ENCODE measurements around the gene GSTM5. TPM values are rescaled to one million over a fixed set of nuclear protein-coding genes. Genes with fewer than 3 reads are reported as not detected.
A peak's percentile ranks its signal among the peaks of the same experiment; 100 is the strongest.

GSTM5 gene
- total RNA-seq, 1 donor from 2014 or later = not detected

DNA sequence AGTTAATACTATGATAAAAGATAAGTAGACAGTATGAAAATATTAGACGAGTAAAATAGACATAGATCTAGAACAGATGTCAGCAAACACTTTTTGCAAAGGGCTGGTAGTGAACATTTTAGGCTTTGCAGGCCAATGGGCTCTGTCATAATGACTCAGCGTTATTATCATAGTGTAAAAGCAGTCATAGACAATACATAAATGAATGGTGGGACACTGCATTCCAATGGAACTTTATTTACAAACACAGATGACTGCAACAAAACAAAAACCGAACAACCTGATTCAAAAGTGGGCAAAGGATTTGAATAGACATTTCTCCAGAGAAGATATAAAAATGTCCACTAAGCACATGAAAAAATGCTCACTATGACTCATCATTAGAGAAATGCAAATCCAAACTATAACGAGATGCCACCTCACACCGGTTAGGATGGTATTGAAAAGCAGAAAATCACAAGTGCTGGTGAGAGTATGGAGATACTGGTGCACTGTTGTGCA is 7.3 kb downstream of the GSTM5 start:
- no peaks in the 10 kb centered on the region for H3K27me3 Mint-ChIP-seq (ENCODE audit: low read depth)
- no peak overlapping the region for H3K4me3 Mint-ChIP-seq (ENCODE audit: unreplicated experiment)
- TF ChIP-seq, protein P1, sequence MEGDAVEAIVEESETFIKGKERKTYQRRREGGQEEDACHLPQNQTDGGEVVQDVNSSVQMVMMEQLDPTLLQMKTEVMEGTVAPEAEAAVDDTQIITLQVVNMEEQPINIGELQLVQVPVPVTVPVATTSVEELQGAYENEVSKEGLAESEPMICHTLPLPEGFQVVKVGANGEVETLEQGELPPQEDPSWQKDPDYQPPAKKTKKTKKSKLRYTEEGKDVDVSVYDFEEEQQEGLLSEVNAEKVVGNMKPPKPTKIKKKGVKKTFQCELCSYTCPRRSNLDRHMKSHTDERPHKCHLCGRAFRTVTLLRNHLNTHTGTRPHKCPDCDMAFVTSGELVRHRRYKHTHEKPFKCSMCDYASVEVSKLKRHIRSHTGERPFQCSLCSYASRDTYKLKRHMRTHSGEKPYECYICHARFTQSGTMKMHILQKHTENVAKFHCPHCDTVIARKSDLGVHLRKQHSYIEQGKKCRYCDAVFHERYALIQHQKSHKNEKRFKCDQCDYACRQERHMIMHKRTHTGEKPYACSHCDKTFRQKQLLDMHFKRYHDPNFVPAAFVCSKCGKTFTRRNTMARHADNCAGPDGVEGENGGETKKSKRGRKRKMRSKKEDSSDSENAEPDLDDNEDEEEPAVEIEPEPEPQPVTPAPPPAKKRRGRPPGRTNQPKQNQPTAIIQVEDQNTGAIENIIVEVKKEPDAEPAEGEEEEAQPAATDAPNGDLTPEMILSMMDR (IDR thresholded peaks at IDR 0.05) = no peak
- H3K36me3 Mint-ChIP-seq (ENCODE audit: low read depth) = no peaks in the 10 kb centered on the region
- H3K9me3 Mint-ChIP-seq (ENCODE audit: low read depth) = no peaks in the 10 kb centered on the region
- peaks cover 13% of the 10 kb centered on the region for H3K4me1 Mint-ChIP-seq (ENCODE audit: low read depth)
- DNase-seq (ENCODE audit: low spot score) = no peak
- peak overlapping the region; percentile 3 for H3K27ac Mint-ChIP-seq (ENCODE audit: unreplicated experiment)

DNA sequence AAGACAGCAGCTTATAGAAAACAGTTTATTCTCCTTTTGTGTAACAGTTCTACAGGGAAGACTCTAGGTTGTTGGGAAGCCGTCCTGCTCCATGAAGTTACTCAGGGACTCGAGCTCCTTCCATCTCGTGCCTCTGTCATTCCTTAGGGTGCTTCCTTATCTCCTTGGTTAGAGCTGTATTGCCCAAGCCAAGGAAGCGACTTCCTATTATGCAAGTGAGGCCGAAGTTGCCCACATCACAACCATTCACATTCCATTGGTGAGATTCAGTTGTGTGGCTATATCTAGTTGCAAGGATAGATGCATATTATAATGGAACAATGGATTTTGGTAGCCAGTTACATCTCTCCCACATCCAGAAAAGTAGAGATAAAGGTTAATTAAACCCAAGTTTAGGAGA is 9.0 kb downstream of the GSTM5 start:
- no peak overlapping the region for H3K27ac Mint-ChIP-seq (ENCODE audit: unreplicated experiment)

DNA sequence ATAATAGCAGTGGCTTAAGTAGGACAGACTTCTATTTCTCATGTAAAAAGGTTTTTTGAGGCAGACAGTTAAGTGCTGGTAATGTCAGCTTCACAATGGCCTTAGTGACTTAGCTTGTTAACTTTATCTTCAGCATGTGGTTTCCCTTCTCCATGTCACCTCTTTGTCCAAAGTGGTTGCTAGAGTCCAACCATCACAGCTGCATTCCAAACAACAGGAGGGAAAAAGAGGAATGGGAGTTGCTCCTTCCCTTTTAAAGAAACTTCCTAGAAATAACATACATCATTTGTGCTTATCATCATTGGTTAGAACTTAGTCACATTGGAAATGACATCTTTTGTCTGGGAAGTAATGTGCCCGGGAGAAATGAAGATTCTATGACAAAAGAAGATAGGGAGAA is 9.9 kb downstream of the GSTM5 start:
- H3K27me3 Mint-ChIP-seq (ENCODE audit: low read depth) = no peaks in the 10 kb centered on the region
- no peak overlapping the region for H3K27ac Mint-ChIP-seq (ENCODE audit: unreplicated experiment)
- H3K9me3 Mint-ChIP-seq (ENCODE audit: low read depth) = no peaks in the 10 kb centered on the region
- no peak overlapping the region for H3K4me3 Mint-ChIP-seq (ENCODE audit: unreplicated experiment)
- no peak for DNase-seq (ENCODE audit: low spot score)
- H3K4me1 Mint-ChIP-seq (ENCODE audit: low read depth) = peaks cover 13% of the 10 kb centered on the region
- no peaks in the 10 kb centered on the region for H3K36me3 Mint-ChIP-seq (ENCODE audit: low read depth)
- TF ChIP-seq, protein P1 (IDR thresholded peaks at IDR 0.05) = no peak

More for the DNA sequence above, 9.0 kb downstream of the GSTM5 start:
- Mint-ChIP-seq H3K27me3 (ENCODE audit: low read depth) (no peaks in the 10 kb centered on the region), H3K4me1 (ENCODE audit: low read depth) (peaks cover 13% of the 10 kb centered on the region), H3K9me3 (ENCODE audit: low read depth) (no peaks in the 10 kb centered on the region), H3K36me3 (ENCODE audit: low read depth) (no peaks in the 10 kb centered on the region), H3K4me3 (ENCODE audit: unreplicated experiment) (no peak overlapping the region)
- DNase-seq (ENCODE audit: low spot score) = no peak
- TF ChIP-seq, protein P1 (IDR thresholded peaks at IDR 0.05) = no peak

DNA sequence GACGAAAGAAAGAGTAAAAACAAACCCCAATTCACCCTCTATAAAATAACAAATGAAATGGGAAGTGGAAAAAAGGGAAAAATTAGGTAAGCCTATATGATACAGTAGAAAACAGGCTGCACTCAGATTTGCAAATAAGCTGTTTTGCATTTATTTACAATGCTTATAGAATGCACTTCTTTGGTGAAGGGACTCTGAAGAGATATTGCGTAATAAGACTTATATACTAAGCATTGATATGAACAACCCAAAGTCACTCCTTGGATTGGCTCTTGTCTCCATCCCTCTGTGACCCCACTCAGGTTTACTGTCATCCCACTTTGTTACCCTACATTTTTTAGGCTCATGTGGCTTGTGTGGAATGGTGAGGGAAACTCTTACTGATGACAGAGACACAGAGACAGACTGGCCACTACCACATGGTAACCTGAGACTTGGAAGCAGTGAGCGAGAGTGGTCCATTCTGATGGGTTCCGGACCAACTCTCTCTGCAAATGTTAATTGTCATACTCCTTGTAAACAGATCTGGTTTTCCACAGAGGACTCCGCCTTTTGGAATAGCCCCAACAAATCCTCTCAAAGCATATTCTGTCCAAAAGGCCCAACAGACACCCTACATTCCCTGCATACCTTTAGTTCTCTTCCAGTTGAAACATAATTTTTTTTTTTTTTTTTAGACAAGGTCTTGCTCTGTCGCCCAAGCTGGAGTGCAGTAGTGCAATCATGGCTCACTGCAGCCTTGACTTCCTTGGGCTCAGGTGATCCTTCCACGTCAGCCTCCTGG is 11.0 kb downstream of the GSTM5 start:
- DNase-seq (ENCODE audit: low spot score) = no peak
- Mint-ChIP-seq H3K9me3 (ENCODE audit: low read depth) (no peaks in the 10 kb centered on the region), H3K36me3 (ENCODE audit: low read depth) (no peaks in the 10 kb centered on the region), H3K27me3 (ENCODE audit: low read depth) (no peaks in the 10 kb centered on the region), H3K27ac (ENCODE audit: unreplicated experiment) (no peak overlapping the region), H3K4me3 (ENCODE audit: unreplicated experiment) (no peak overlapping the region), H3K4me1 (ENCODE audit: low read depth) (peaks cover 13% of the 10 kb centered on the region)
- TF ChIP-seq, protein P1 (IDR thresholded peaks at IDR 0.05) = no peak

DNA sequence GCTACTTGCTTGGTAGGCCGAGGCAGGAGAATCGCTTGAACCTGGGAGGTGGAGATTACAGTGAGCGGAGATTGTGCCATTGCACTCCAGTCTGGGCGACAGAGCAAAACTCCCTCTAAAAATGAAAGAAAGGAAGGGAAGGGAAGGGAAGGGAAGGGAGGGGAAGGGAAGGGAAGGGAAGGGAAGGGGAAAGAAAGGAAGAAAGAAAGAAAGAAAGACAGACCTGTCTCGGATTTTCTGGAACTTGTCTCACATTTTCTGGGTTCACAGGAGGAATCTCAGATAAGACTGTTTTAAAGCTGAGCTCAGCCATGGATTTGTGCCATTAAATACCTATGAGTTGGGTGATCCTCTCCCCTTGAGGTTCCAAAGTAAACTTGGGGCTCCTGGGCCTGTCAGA is 12.9 kb downstream of the GSTM5 start:
- Mint-ChIP-seq H3K9me3 (ENCODE audit: low read depth) (no peaks in the 10 kb centered on the region), H3K4me3 (ENCODE audit: unreplicated experiment) (no peak overlapping the region), H3K27me3 (ENCODE audit: low read depth) (no peaks in the 10 kb centered on the region), H3K36me3 (ENCODE audit: low read depth) (no peaks in the 10 kb centered on the region), H3K4me1 (ENCODE audit: low read depth) (peaks cover 6% of the 10 kb centered on the region), H3K27ac (ENCODE audit: unreplicated experiment) (no peak overlapping the region)
- no peak for DNase-seq (ENCODE audit: low spot score)
- TF ChIP-seq, protein P1 (IDR thresholded peaks at IDR 0.05) = no peak
